GM13977 (cell line): ENCODE data around the gene GNG2.

Experiments
- DNase-seq: peaks from one replicate; pipeline ENCODE4 v3.0.0; 2012; ENCODE audit warnings: low spot score
- CTCF ChIP-seq: IDR thresholded peaks from 2 replicates; pipeline ENCODE4 v1.5.1; 2012; ENCODE audit warnings: mild to moderate bottlenecking, control low read depth; ENCODE audit not compliant: insufficient read depth; ENCODE audit errors: extremely low read depth, missing control alignments
- in situ Hi-C: fragments of 300-500 bp; cut with MboI; formaldehyde crosslinking; loops from one replicate; pipeline ENCODE4 v1.12.0; 2022; ENCODE audit warnings: low sequenced_read_pairs, low pct_unique_long_range_greater_than_20kb, mixed read lengths, inconsistent platforms; ENCODE audit not compliant: unreplicated experiment

The GNG2 gene

GRCh38 chr14:51870606-51871005 lies 10.2 kb downstream of the GNG2 start:
- DNase-seq = no peak
- in situ Hi-C loops = no loop called here
- TF ChIP-seq CTCF = no peak

- TF ChIP-seq CTCF = no peak
- DNase-seq = no peak
- in situ Hi-C loops = no loop called here
These were observed 11.4 kb downstream of the GNG2 start for GRCh38 chr14:51871846-51872245.

DNA sequence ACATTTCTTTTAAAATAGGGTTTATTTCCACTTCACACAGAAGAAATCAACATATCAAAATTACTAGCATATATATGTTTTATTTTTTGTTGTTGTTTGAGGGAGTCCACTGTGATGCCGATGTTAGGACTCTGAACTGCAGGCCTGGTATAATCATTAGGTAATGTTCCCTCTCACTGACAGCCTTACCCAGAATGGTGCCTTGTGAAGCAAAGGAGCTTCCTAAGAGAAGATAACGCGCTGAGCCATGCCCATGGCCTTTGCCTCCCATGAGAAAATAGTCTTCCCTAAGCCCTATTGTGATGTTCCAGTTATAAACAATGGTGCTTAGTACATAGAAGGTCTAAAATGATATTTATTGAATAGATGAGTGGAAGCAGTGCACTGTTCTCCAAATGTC lies 12.0 kb downstream of the GNG2 start:
- in situ Hi-C loops = no loop called here
- no peak for TF ChIP-seq CTCF
- no peak for DNase-seq

DNA sequence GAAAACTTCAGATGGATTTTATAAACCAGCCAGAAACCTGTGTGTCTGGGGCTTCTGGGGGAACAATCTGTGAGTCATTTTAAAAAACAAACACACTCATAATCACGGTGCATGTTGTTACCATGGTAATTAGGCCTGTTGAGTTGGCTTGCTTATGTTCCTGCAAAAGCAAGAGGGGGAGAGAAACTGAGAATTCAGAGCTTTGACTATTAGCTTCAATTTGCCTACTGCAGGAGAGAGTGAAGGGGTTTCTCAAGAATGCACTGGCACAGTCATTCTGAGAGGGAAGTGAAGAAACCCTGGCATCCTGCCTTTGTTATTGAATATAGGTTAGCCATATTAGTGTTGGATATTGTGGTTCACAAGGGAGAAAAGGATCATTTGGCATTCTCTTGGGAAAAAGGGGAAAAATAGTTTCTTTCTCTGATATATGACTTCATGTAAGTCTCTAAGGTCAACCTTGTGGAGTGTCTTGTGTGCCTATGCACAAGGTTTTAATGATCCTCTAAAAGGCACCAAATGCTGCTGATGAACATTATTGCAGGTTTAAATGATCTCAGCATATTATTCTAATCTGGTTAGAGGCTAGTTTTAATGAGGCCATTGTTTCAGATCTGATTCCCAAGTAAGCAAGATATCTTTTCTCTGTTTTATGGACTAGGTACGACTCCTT lies 12.9 kb downstream of the GNG2 start:
- peak; percentile 60 for DNase-seq
- in situ Hi-C loops = no loop called here
- TF ChIP-seq CTCF = no peak

DNA sequence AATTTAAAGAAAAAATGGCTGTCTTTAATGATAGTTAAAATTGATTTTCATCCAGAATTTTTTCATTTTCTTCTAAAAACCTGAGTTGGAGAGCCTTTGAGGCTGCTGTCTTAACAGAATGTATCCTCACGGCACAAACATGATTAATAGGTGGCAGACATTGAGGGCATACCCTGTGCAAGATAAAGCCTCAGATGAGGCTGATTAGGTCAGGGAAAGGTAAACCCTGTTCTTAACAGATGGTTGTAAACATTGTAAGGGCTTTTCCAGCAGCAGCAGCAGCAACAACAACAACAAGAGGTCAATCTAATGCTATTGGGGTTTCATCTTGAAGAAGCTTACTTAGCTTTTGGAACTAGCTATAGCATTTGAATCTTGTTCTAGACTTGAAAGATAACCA lies 17.4 kb downstream of the GNG2 start:
- in situ Hi-C loops = no loop called here
- no peak for TF ChIP-seq CTCF
- no peak for DNase-seq

GRCh38 chr14:51879170-51879569 lies 18.8 kb downstream of the GNG2 start:
- in situ Hi-C loops = no loop called here
- no peak for TF ChIP-seq CTCF
- DNase-seq = no peak
